HepG2 (cell line): ENCODE data around the gene LDLRAD3. TPM values are rescaled to one million over a fixed set of nuclear protein-coding genes. Genes with fewer than 3 reads are reported as not detected.

Source experiments
- ATAC-seq: fragments of 200-7000 bp; cut with Tn5 transposase; 3 replicates; pipeline ENCODE4 v1.9.1; 2020; ENCODE audit warnings: mild to moderate bottlenecking, moderate library complexity
- BruUV-seq: library from RNA; stranded (reverse); fragments of 400-500 nt; replicated peaks from 2 replicates; lab custom pipeline; 2021; lab: Mats Ljungman, UMichigan
- CTCF ChIA-PET: fragments of 300-600 bp; formaldehyde crosslinking; extraction: SDS; loops from one replicate; lab custom pipeline; 2021; ENCODE audit warnings: low total read pairs, inconsistent platforms, low intra/inter-chr PET ratio; lab: Yijun Ruan, JAX
- POLR2A ChIA-PET: fragments of 350-600 bp; sonication (Branson Sonifier 250); formaldehyde crosslinking; loops from one replicate; lab custom pipeline; 2020; ENCODE audit warnings: antibody characterized with exemption, inconsistent platforms; lab: Yijun Ruan, JAX
- DNase-seq: peaks from one replicate; pipeline ENCODE4 v3.0.0-alpha.2; 2015; ENCODE audit warnings: low spot score
- FAIRE-seq: peaks from 3 replicates; lab custom pipeline; 2011; peaks lifted over from hg19 to GRCh38; lab: Jason Lieb, UNC
- H2AFZ ChIP-seq: one replicate; pipeline ENCODE4 v1.6.1; 2011; ENCODE audit warnings: low read length, inconsistent platforms
- H3K27ac ChIP-seq: fragments of 300-600 bp; 3 replicates; pipeline ENCODE4 v1.8.0; 2011; ENCODE audit warnings: mixed run types, mild to moderate bottlenecking, mixed read lengths, low read length, inconsistent platforms; ENCODE audit not compliant: insufficient read depth; ENCODE audit errors: extremely low read length
- H3K27me3 ChIP-seq, 2 experiments: fragments of 200-600 bp in 1 of 2; 2 replicates in 1 of 2; 3 replicates in 1 of 2; pipeline versions ENCODE4 v1.6.0 to v1.8.0; 2011; ENCODE audit warnings: low read length in 2 of 2, mild to moderate bottlenecking in 2 of 2, moderate library complexity in 2 of 2, inconsistent platforms in 1 of 2; ENCODE audit not compliant: insufficient read depth in 2 of 2, control insufficient read depth in 1 of 2
- H3K36me3 ChIP-seq, 2 experiments: fragments of 200-600 bp in 1 of 2; replicated peaks in 1 of 2; 2 replicates in 1 of 2; 3 replicates in 1 of 2; pipeline versions ENCODE4 v1.5.1 to v1.8.0; 2011; ENCODE audit warnings: low read length in 2 of 2, inconsistent platforms in 1 of 2; ENCODE audit not compliant: insufficient read depth in 2 of 2, control insufficient read depth in 1 of 2
- H3K4me1 ChIP-seq: 2 replicates; pipeline ENCODE4 v1.5.1; 2012; ENCODE audit warnings: low read length, inconsistent platforms; ENCODE audit not compliant: insufficient read depth
- H3K4me2 ChIP-seq: 2 replicates; pipeline ENCODE4 v1.6.0; 2011; ENCODE audit warnings: low read depth, low read length, inconsistent platforms
- H3K4me3 ChIP-seq, 3 experiments: fragments of 200-600 bp in 1 of 3; sonication (generic), shearing (Covaris generic) in 1 of 3; replicated peaks in 1 of 3; 2 replicates each; pipeline ENCODE4 v1.5.1; 2011 to 2016; ENCODE audit warnings: low read length in 3 of 3, inconsistent platforms in 2 of 3, low read depth in 2 of 3, mild to moderate bottlenecking in 2 of 3, control low read depth in 1 of 3, mixed read lengths in 1 of 3; ENCODE audit not compliant: insufficient read depth in 1 of 3
- H3K79me2 ChIP-seq: one replicate; pipeline ENCODE4 v1.6.1; 2011; ENCODE audit warnings: low read length, inconsistent platforms; ENCODE audit not compliant: insufficient read depth
- H3K9ac ChIP-seq: 2 replicates; pipeline ENCODE4 v1.6.0; 2011; ENCODE audit warnings: mild to moderate bottlenecking, low read depth, low read length, inconsistent platforms; ENCODE audit not compliant: insufficient read depth
- H3K9me3 ChIP-seq: 2 replicates; pipeline ENCODE4 v1.5.1; 2012; ENCODE audit warnings: mild to moderate bottlenecking, low read length
- H4K20me1 ChIP-seq: 2 replicates; pipeline ENCODE4 v1.6.0; 2011; ENCODE audit warnings: inconsistent platforms, mild to moderate bottlenecking, low read length, moderate library complexity; ENCODE audit not compliant: insufficient read depth
- BCL3 ChIP-seq: sonication (generic); formaldehyde crosslinking; IDR thresholded peaks from 2 replicates; pipeline ENCODE4 v1.5.1; 2020; ENCODE audit warnings: mild to moderate bottlenecking, missing genetic modification reagents, moderate library complexity
- BCLAF1 ChIP-seq: fragments of 450-650 bp; IDR thresholded peaks from 2 replicates; pipeline ENCODE4 v1.6.1; 2017; ENCODE audit warnings: mild to moderate bottlenecking
- FOXA3 ChIP-seq: IDR thresholded peaks from 2 replicates; pipeline ENCODE4 v1.6.1; 2016; ENCODE audit warnings: missing genetic modification reagents, missing compliant biosample characterization
- GMEB1 ChIP-seq: sonication (generic); formaldehyde crosslinking; IDR thresholded peaks from 2 replicates; pipeline ENCODE4 v1.5.1; 2020; ENCODE audit warnings: missing genetic modification reagents, mild to moderate bottlenecking, borderline replicate concordance
- RAD21 ChIP-seq: fragments of 450-650 bp; formaldehyde crosslinking; IDR thresholded peaks from 2 replicates; pipeline ENCODE4 v1.5.0; 2020; ENCODE audit warnings: mild to moderate bottlenecking
- SP1 ChIP-seq, 2 experiments: fragments of 450-650 bp in 1 of 2; sonication (generic) in 1 of 2; formaldehyde crosslinking in 1 of 2; IDR thresholded peaks; 2 replicates each; pipeline versions ENCODE4 v1.4.0 to v1.6.1; 2016 to 2020; ENCODE audit warnings: missing genetic modification reagents in 1 of 2
- ZBED4 ChIP-seq: sonication (generic); formaldehyde crosslinking; IDR thresholded peaks from 2 replicates; pipeline ENCODE4 v1.4.0; 2020; ENCODE audit warnings: missing genetic modification reagents, borderline replicate concordance
- ZNF251 ChIP-seq: sonication (generic); formaldehyde crosslinking; IDR thresholded peaks from 2 replicates; pipeline ENCODE4 v1.9.0; 2021; ENCODE audit warnings: mild to moderate bottlenecking, missing genetic modification reagents
- ZNF282 ChIP-seq: fragments of 450-650 bp; IDR thresholded peaks from 2 replicates; pipeline ENCODE4 v1.6.1; 2018; ENCODE audit not compliant: partially characterized antibody
- ZSCAN25 ChIP-seq: sonication (generic); formaldehyde crosslinking; IDR thresholded peaks from 2 replicates; pipeline ENCODE4 v1.8.0; 2022; ENCODE audit warnings: mild to moderate bottlenecking, missing genetic modification reagents
- WGBS: methylation state at CpG from one replicate; pipeline ENCODE4 v1.1.6; 2017; ENCODE audit warnings: low lambda C conversion rate; 5-methylcytosine and 5-hydroxymethylcytosine counted together
- in situ Hi-C: cut with HindIII; loops from 2 replicates; pipeline ENCODE4 v1.10.0; 2017; ENCODE audit warnings: low pct_unique_long_range_greater_than_20kb; ENCODE audit not compliant: extremely low pct_ligation_motif_present
- intact Hi-C: fragments of 100-400 bp; cut with micrococcal nuclease; formaldehyde crosslinking; loops from one replicate; pipeline ENCODE4 v1.10.0; 2022; ENCODE audit not compliant: unreplicated experiment
- polyA plus RNA-seq, 8 experiments: library from polyadenylated mRNA; depleted of rRNA in 3 of 8; stranded (reverse) in 7 of 8; unstranded in 1 of 8; fragments of >200 nt; fragmentation: Illumina TruSeq in 4 of 8; extraction: Trizol in 4 of 8; gene quantifications; 2 replicates each; pipeline versions ENCODE4 v1.2.1 to v1.2.3, GENCODE V29; 2011 to 2016; ENCODE audit warnings: low read depth in 4 of 8, missing spikeins in 1 of 8, mixed read lengths in 1 of 8; ENCODE audit not compliant: insufficient read depth in 1 of 8
- total RNA-seq, 5 experiments: library from RNA; depleted of rRNA; stranded (reverse); fragments of >200 nt; fragmentation: Illumina TruSeq; extraction: Trizol; gene quantifications; 2 replicates each; pipeline ENCODE4 v1.2.3, GENCODE V29; 2016; ENCODE audit warnings: low read depth in 1 of 5

The LDLRAD3 gene
- total and polyA plus RNA-seq, 2 of the 13 experiments (the other 11 are each of a cell fraction or from before 2014, with no cell fraction given) = 0.50 to 0.60 TPM

- no peak for TF ChIP-seq ZNF282
- TF ChIP-seq ZSCAN25 = no peak
- TF ChIP-seq RAD21 (CRISPR knock-in tag) = no peak
Measured at GRCh38 chr11:36009473-36009872, 65.6 kb downstream of the LDLRAD3 start (continued).

- 18% methylated on average over 2 of the region's 2 CpGs for WGBS
- BruUV-seq = no TSS peak
- Histone ChIP-seq H3K9me3 (no peaks in the 10 kb centered on the region), H3K36me3 (no peaks in the 10 kb centered on the region), H3K27me3 (peaks cover 1 to 19% of the 10 kb centered on the region in 2 experiments; a peak in 3 of 5 replicates), H3K4me3 (no peak overlapping the region), H3K79me2 (no peaks in the 10 kb centered on the region), H3K4me2 (no peak overlapping the region), H3K4me1 (no peaks in the 10 kb centered on the region), H2AFZ (no peak overlapping the region), H3K9ac (no peak overlapping the region), H3K27ac (no peak overlapping the region), H4K20me1 (no peaks in the 10 kb centered on the region)
- ATAC-seq (no peak), FAIRE-seq (no peak), DNase-seq (no peak)
- TF ChIP-seq ZNF251 = no peak
- no peak for TF ChIP-seq SP1 (IDR thresholded peaks at IDR 0.05)
- no peak for TF ChIP-seq SP1 (CRISPR knock-in tag; IDR thresholded peaks at IDR 0.05)
- no peak for TF ChIP-seq BCL3 (CRISPR knock-in tag)
- TF ChIP-seq BCLAF1 = no peak
- TF ChIP-seq GMEB1 = no peak
- TF ChIP-seq ZBED4 (CRISPR knock-in tag) = no peak
- no peak for TF ChIP-seq FOXA3 (CRISPR knock-in tag)
- CTCF ChIA-PET = no interaction called here
- intact Hi-C loops = no loop called here
- POLR2A ChIA-PET = no interaction called here
- in situ Hi-C loops = no loop called here
Measured at GRCh38 chr11:36010010-36010740, 66.3 kb downstream of the LDLRAD3 start.
